ENCODE data around the gene PDE2A. TPM values are rescaled to one million over a fixed set of nuclear protein-coding genes. Genes with fewer than 3 reads are reported as not detected.
"Not testable (repeated sequence)": the region's sequence is repeated elsewhere in the genome, so short reads cannot be mapped to it uniquely, and the experiment has no call there.

The PDE2A gene
- total RNA-seq, 6 experiments from 2014 or later, result 11.2 to 46.3 (median 22.8) TPM

- Histone ChIP-seq H3K4me3 (no peak overlapping the region), H3K4me1 (no peaks in the 10 kb centered on the region), H3K36me3 (no peaks in the 10 kb centered on the region), H3K27me3 (no peaks in the 10 kb centered on the region), H3K9me3 (no peaks in the 10 kb centered on the region), H3K27ac (no peak overlapping the region)
- WGBS (ENCODE audit: insufficient coverage, low coverage, low lambda C conversion rate, missing lambda C conversion rate), result 35% methylated on average over 4 of the region's 4 CpGs
- intact Hi-C loops (cut with DNase I), result loop anchor here in 1 of 2 donors (10.0 kb wide), 1 partner anchor 95 kb away; no protein-coding TSS in a partner anchor
- DNase-seq (peak in 1 of 3 donors; percentile 9), ATAC-seq (peak in 2 of 4 donors; percentile 23 to 40)
- no peak for TF ChIP-seq POLR2A (IDR thresholded peaks at IDR 0.05)
- TF ChIP-seq CTCF (IDR thresholded peaks at IDR 0.05), result no peak
Measured at GRCh38 chr11:72569966-72570892, 104.0 kb downstream of the PDE2A start.

GRCh38 chr11:72568861-72569260 lies 105.4 kb downstream of the PDE2A start:
- WGBS (ENCODE audit: insufficient coverage, low coverage, low lambda C conversion rate, missing lambda C conversion rate), result 82% methylated on average over 4 of the region's 6 CpGs
- Histone ChIP-seq H3K27me3 (no peaks in the 10 kb centered on the region), H3K4me3 (no peak overlapping the region), H3K36me3 (no peaks in the 10 kb centered on the region), H3K9me3 (no peaks in the 10 kb centered on the region), H3K4me1 (no peaks in the 10 kb centered on the region), H3K27ac (no peak overlapping the region)
- intact Hi-C loops (cut with DNase I), result no loop called here
- DNase-seq, result no peak
- TF ChIP-seq CTCF (IDR thresholded peaks at IDR 0.05) (no peak), POLR2A (IDR thresholded peaks at IDR 0.05) (no peak)
- ATAC-seq, result no peak

DNA sequence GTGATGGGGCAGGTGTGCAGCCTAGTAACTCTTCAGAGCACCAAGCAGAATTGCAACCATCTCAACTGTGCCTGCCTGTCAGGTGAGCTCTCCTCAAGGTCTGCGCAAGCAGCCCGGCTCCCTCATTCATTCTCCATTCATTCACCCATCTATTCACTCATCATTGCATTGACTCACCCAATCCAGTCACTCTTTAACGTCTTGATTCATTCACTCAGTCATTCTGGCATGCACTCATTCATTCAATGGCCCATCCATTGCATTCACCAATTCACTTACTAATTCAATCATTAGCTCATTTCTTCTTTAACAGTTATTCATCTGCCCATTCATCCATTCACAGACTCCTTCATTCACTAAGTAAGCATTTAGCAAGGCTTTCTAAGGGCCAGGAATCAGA lies 111.8 kb downstream of the PDE2A start:
- Histone ChIP-seq H3K9me3 (no peaks in the 10 kb centered on the region), H3K4me1 (no peaks in the 10 kb centered on the region), H3K36me3 (no peaks in the 10 kb centered on the region), H3K27me3 (no peaks in the 10 kb centered on the region), H3K4me3 (no peak overlapping the region), H3K27ac (no peak overlapping the region)
- no peak for DNase-seq
- ATAC-seq, result no peak
- intact Hi-C loops (cut with DNase I), result no loop called here
- TF ChIP-seq POLR2A (IDR thresholded peaks at IDR 0.05), result no peak
- TF ChIP-seq CTCF (IDR thresholded peaks at IDR 0.05), result no peak
- 54% methylated on average over 3 of the region's 3 CpGs for WGBS (ENCODE audit: insufficient coverage, low coverage, low lambda C conversion rate, missing lambda C conversion rate)

DNA sequence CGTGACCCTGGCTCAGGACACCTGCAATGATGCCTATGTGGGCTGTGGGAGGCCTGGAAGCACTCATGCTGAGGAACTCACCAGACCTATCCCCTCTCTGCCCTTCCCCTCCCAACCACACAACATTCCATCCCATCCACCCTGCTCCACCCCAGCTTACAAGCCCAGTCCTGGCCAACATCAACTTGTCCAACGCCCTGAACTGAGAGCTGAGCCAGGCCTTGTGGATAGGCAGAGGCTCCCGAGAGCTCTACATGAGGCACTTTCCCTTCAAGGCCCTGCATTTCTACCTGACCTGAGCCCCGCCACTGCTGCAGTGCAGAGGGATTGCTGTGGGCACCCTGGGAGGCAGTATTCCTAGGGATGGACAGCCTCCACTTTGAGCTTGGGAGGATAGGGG lies 112.4 kb downstream of the PDE2A start:
- no peaks in the 10 kb centered on the region for H3K9me3 ChIP-seq
- ATAC-seq, result no peak
- H3K27me3 ChIP-seq, result no peaks in the 10 kb centered on the region
- H3K4me1 ChIP-seq, result no peaks in the 10 kb centered on the region
- no peaks in the 10 kb centered on the region for H3K36me3 ChIP-seq
- no peak for TF ChIP-seq POLR2A (IDR thresholded peaks at IDR 0.05)
- no peak for TF ChIP-seq CTCF (IDR thresholded peaks at IDR 0.05)
- 60% methylated on average over 1 of the region's 4 CpGs for WGBS (ENCODE audit: insufficient coverage, low coverage, low lambda C conversion rate, missing lambda C conversion rate)
- no peak overlapping the region for H3K27ac ChIP-seq
- DNase-seq, result no peak
- intact Hi-C loops (cut with DNase I), result no loop called here
- H3K4me3 ChIP-seq, result no peak overlapping the region

DNA sequence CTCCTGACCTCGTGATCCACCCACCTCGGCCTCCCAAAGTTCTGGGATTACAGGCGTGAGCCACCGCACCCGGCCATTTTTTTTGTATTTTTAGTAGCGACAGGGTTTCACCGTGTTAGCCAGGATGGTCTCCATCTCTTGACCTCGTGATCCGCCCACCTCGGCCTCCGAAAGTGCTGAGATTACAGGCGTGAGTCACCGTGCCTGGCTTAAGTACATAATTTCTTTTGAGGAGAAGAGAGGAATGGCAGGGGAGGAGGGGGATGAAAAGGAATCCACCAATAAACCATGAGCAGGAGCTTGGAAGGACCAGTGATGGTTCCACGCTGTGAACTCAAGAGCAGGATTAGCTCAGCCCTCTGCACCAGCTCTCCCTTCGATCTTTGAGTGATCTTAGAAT lies 113.4 kb downstream of the PDE2A start:
- H3K4me3 ChIP-seq; H3K27me3 ChIP-seq; DNase-seq; H3K4me1 ChIP-seq; H3K36me3 ChIP-seq; H3K27ac ChIP-seq; intact Hi-C loops (cut with DNase I); ATAC-seq; H3K9me3 ChIP-seq: not testable (repeated sequence)
- 91% methylated on average over 14 of the region's 15 CpGs for WGBS (ENCODE audit: insufficient coverage, low coverage, low lambda C conversion rate, missing lambda C conversion rate)
